HEK293 (cell line): ENCODE data around the gene POLR3GL.

ENCODE experiments used
- IKZF3 ChIP-seq: fragments of 450-650 bp; IDR thresholded peaks from 2 replicates; pipeline ENCODE4 v1.5.0; 2018; ENCODE audit warnings: missing biosample characterization, mild to moderate bottlenecking, missing genetic modification characterization, moderate library complexity
- ZBTB7A ChIP-seq: fragments of 450-650 bp; formaldehyde crosslinking; IDR thresholded peaks from 2 replicates; pipeline ENCODE4 v1.5.1; 2016; ENCODE audit warnings: low read depth, missing biosample characterization, missing genetic modification characterization

GRCh38 chr1:145917595-145917994, 46.9 kb upstream of the POLR3GL start:
- TF ChIP-seq ZBTB7A (no peak), IKZF3 (no peak)
